IMR-90 (cell line): Measurements from ENCODE around the gene PSTK.

Source experiments
- CEBPB ChIP-seq: IDR thresholded peaks from 2 replicates; pipeline ENCODE4 v1.6.1; 2012; ENCODE audit warnings: low read depth, low read length, improper control_type of control experiment
- CHD1 ChIP-seq: IDR thresholded peaks from 2 replicates; pipeline ENCODE4 v1.6.1; 2012; ENCODE audit warnings: low read depth, low read length, improper control_type of control experiment
- CTCF ChIP-seq: conservative IDR thresholded peaks from 2 replicates; pipeline ENCODE4 v1.5.1; 2012; ENCODE audit warnings: mild to moderate bottlenecking, low read depth, low read length, improper control_type of control experiment
- ELK1 ChIP-seq: fragments of 150-350 bp; IDR thresholded peaks from 2 replicates; pipeline ENCODE4 v1.6.1; 2016; ENCODE audit warnings: low read depth, mild to moderate bottlenecking, low read length, moderate library complexity, borderline replicate concordance
- FOS ChIP-seq: fragments of 150-350 bp; IDR thresholded peaks from 2 replicates; pipeline ENCODE4 v1.6.1; 2016; ENCODE audit warnings: low read depth, low read length
- MAFK ChIP-seq: IDR thresholded peaks from 2 replicates; pipeline ENCODE4 v1.6.1; 2012; ENCODE audit warnings: low read depth, low read length, improper control_type of control experiment
- MAZ ChIP-seq: IDR thresholded peaks from 2 replicates; pipeline ENCODE4 v1.6.1; 2012; ENCODE audit warnings: low read depth, mild to moderate bottlenecking, low read length, improper control_type of control experiment, moderate library complexity, borderline replicate concordance
- MXI1 ChIP-seq: IDR thresholded peaks from 2 replicates; pipeline ENCODE4 v1.6.1; 2012; ENCODE audit warnings: low read depth, mild to moderate bottlenecking, low read length, moderate library complexity, borderline replicate concordance
- POLR2A ChIP-seq: IDR thresholded peaks from 2 replicates; pipeline ENCODE4 v1.6.1; 2012; ENCODE audit warnings: mild to moderate bottlenecking, low read depth, low read length
- RAD21 ChIP-seq: IDR thresholded peaks from 2 replicates; pipeline ENCODE4 v1.6.1; 2012; ENCODE audit warnings: low read length, improper control_type of control experiment
- RCOR1 ChIP-seq: IDR thresholded peaks from 2 replicates; pipeline ENCODE4 v1.6.1; 2012; ENCODE audit warnings: mild to moderate bottlenecking, low read length, improper control_type of control experiment; ENCODE audit not compliant: insufficient replicate concordance
- RFX5 ChIP-seq: IDR thresholded peaks from 2 replicates; pipeline ENCODE4 v1.8.0; 2012; ENCODE audit warnings: low read depth, mild to moderate bottlenecking, low read length, moderate library complexity
- SMC3 ChIP-seq: fragments of 150-350 bp; IDR thresholded peaks from 2 replicates; pipeline ENCODE4 v1.6.1; 2016; ENCODE audit warnings: low read depth, mild to moderate bottlenecking, antibody characterized with exemption, low read length, moderate library complexity
- USF2 ChIP-seq: fragments of 150-350 bp; IDR thresholded peaks from 2 replicates; pipeline ENCODE4 v1.6.1; 2017; ENCODE audit warnings: mild to moderate bottlenecking, antibody characterized with exemption, low read length, low read depth

- no peak for TF ChIP-seq RFX5
- no peak for TF ChIP-seq ELK1
- no peak for TF ChIP-seq CTCF
- no peak for TF ChIP-seq USF2
- no peak for TF ChIP-seq FOS
- no peak for TF ChIP-seq POLR2A
- peak; percentile 67 for TF ChIP-seq CEBPB
- no peak for TF ChIP-seq MXI1
- no peak for TF ChIP-seq RAD21
- no peak for TF ChIP-seq RCOR1
- no peak for TF ChIP-seq CHD1
- TF ChIP-seq MAZ = no peak
- TF ChIP-seq MAFK = no peak
- TF ChIP-seq SMC3 = no peak
Observed at GRCh38 chr10:122957474-122957873, 22.7 kb upstream of the PSTK start.
